H1 (cell line): Measurements from ENCODE around the gene FARSB. TPM values are rescaled to one million over a fixed set of nuclear protein-coding genes. Genes with fewer than 3 reads are reported as not detected.

Experiments used
- CTCF ChIA-PET: fragments of 300-600 bp; sonication (Branson Sonifier 250); formaldehyde crosslinking; loops from one replicate; lab custom pipeline; 2021; ENCODE audit not compliant: partially characterized antibody; lab: Charles Lee
- POLR2A ChIA-PET: fragments of 300-600 bp; sonication (Branson Sonifier 250); formaldehyde crosslinking; loops from one replicate; lab custom pipeline; 2021; ENCODE audit warnings: inconsistent platforms; ENCODE audit not compliant: partially characterized antibody; lab: Charles Lee
- DNase-seq, 2 experiments: peaks; one replicate each; pipeline versions ENCODE4 v3.0.0 to v3.0.0-alpha.2; 2010 to 2022; ENCODE audit warnings: low spot score in 2 of 2, low read depth in 1 of 2, mixed read lengths in 1 of 2
- FAIRE-seq: peaks from 2 replicates; lab custom pipeline; 2011; peaks lifted over from hg19 to GRCh38; lab: Jason Lieb, UNC
- H2AFZ ChIP-seq: 2 replicates; pipeline ENCODE4 v1.8.1; 2012; ENCODE audit warnings: low read length, inconsistent platforms
- H2AK5ac ChIP-seq: 2 replicates; pipeline ENCODE4 v1.6.1; 2013; ENCODE audit warnings: low read depth, low read length
- H2BK120ac ChIP-seq: replicated peaks from 2 replicates; pipeline ENCODE3; 2013; ENCODE audit warnings: low read depth, low read length, inconsistent platforms
- H2BK12ac ChIP-seq: 2 replicates; pipeline ENCODE4 v1.6.1; 2013; ENCODE audit warnings: low read depth, low read length
- H2BK15ac ChIP-seq: 2 replicates; pipeline ENCODE4 v1.6.1; 2013; ENCODE audit warnings: low read length
- H2BK20ac ChIP-seq: 2 replicates; pipeline ENCODE4 v1.6.1; 2013; ENCODE audit warnings: low read length
- H2BK5ac ChIP-seq: 2 replicates; pipeline ENCODE4 v1.6.1; 2013; ENCODE audit warnings: low read depth, low read length
- H3K14ac ChIP-seq: 2 replicates; pipeline ENCODE4 v1.6.1; 2013; ENCODE audit warnings: inconsistent platforms; ENCODE audit not compliant: insufficient read length
- H3K18ac ChIP-seq: 2 replicates; pipeline ENCODE4 v1.6.1; 2013; ENCODE audit warnings: low read length; ENCODE audit errors: extremely low read depth
- H3K23ac ChIP-seq: 2 replicates; pipeline ENCODE4 v1.6.1; 2013; ENCODE audit warnings: inconsistent platforms; ENCODE audit not compliant: insufficient read length
- H3K23me2 ChIP-seq: 2 replicates; pipeline ENCODE4 v1.6.1; 2013; ENCODE audit warnings: low read depth, low read length
- H3K27ac ChIP-seq: 2 replicates; pipeline ENCODE4 v1.6.1; 2011; ENCODE audit warnings: low read depth, low read length, inconsistent platforms
- H3K27me3 ChIP-seq, 4 experiments: replicated peaks in 1 of 4; 1 replicate in 1 of 4; 2 replicates in 3 of 4; pipeline versions ENCODE4 v1.6.1 to v1.8.1; 2011 to 2013; ENCODE audit warnings: low read length in 3 of 4, mild to moderate bottlenecking in 3 of 4, inconsistent platforms in 2 of 4, mixed read lengths in 2 of 4, moderate library complexity in 1 of 4; ENCODE audit not compliant: control insufficient read depth in 3 of 4, insufficient read depth in 3 of 4; ENCODE audit errors: extremely low read depth in 1 of 4
- H3K36me3 ChIP-seq, 4 experiments: 2 replicates each; pipeline versions ENCODE4 v1.6.1 to v1.8.1; 2011 to 2013; ENCODE audit warnings: mild to moderate bottlenecking in 4 of 4, low read length in 3 of 4, moderate library complexity in 2 of 4, control low read depth in 1 of 4, inconsistent platforms in 1 of 4; ENCODE audit not compliant: insufficient read depth in 4 of 4, control insufficient read depth in 2 of 4
- H3K4ac ChIP-seq: replicated peaks from 2 replicates; pipeline ENCODE3; 2013; ENCODE audit warnings: low read length, low read depth, mixed read lengths, inconsistent platforms; ENCODE audit not compliant: insufficient read length
- H3K4me1 ChIP-seq, 4 experiments: replicated peaks in 1 of 4; 1 replicate in 1 of 4; 2 replicates in 3 of 4; pipeline versions ENCODE4 v1.6.1 to v1.8.1; 2011 to 2013; ENCODE audit warnings: low read length in 3 of 4, inconsistent platforms in 2 of 4, mixed read lengths in 1 of 4; ENCODE audit not compliant: insufficient read depth in 4 of 4, control insufficient read depth in 3 of 4
- H3K4me2 ChIP-seq, 2 experiments: 2 replicates each; pipeline versions ENCODE4 v1.6.1 to v1.8.1; 2011 to 2013; ENCODE audit warnings: low read depth in 2 of 2, low read length in 2 of 2, control low read depth in 1 of 2, inconsistent platforms in 1 of 2, mild to moderate bottlenecking in 1 of 2; ENCODE audit not compliant: insufficient read depth in 1 of 2
- H3K4me3 ChIP-seq, 4 experiments: fragments of 200-600, 300-600 bp in 1 of 4; sonication (generic), shearing (Covaris generic), sonication (Bioruptor Twin) in 1 of 4; 2 replicates each; pipeline versions ENCODE4 v1.5.1 to v1.8.1; 2011 to 2016; ENCODE audit warnings: low read length in 4 of 4, low read depth in 3 of 4, control low read depth in 2 of 4, inconsistent platforms in 2 of 4, mild to moderate bottlenecking in 2 of 4, mixed read lengths in 1 of 4, moderate library complexity in 1 of 4; ENCODE audit not compliant: insufficient read depth in 2 of 4; ENCODE audit errors: extremely low read depth in 1 of 4
- H3K56ac ChIP-seq: replicated peaks from 2 replicates; pipeline ENCODE3; 2013; ENCODE audit warnings: low read depth, mild to moderate bottlenecking, mixed read lengths, low read length, inconsistent platforms; ENCODE audit not compliant: insufficient read length
- H3K79me1 ChIP-seq: 2 replicates; pipeline ENCODE4 v1.6.1; 2013; ENCODE audit warnings: low read depth, low read length, control low read depth
- H3K79me2 ChIP-seq, 2 experiments: 2 replicates each; pipeline versions ENCODE4 v1.6.1 to v1.8.1; 2012 to 2013; ENCODE audit warnings: low read length in 2 of 2, mild to moderate bottlenecking in 2 of 2, inconsistent platforms in 1 of 2; ENCODE audit not compliant: insufficient read depth in 2 of 2, control insufficient read depth in 1 of 2
- H3K9ac ChIP-seq, 4 experiments: replicated peaks in 1 of 4; 1 replicate in 1 of 4; 2 replicates in 3 of 4; pipeline versions ENCODE4 v1.6.1 to v1.8.1; 2011 to 2013; ENCODE audit warnings: low read depth in 3 of 4, low read length in 3 of 4, control low read depth in 2 of 4, mild to moderate bottlenecking in 2 of 4, moderate library complexity in 2 of 4, inconsistent platforms in 1 of 4; ENCODE audit errors: extremely low read depth in 1 of 4
- H3K9me3 ChIP-seq, 2 experiments: 2 replicates each; pipeline versions ENCODE4 v1.6.1 to v1.8.1; 2012 to 2013; ENCODE audit warnings: mild to moderate bottlenecking in 2 of 2, moderate library complexity in 2 of 2, control low read depth in 1 of 2, inconsistent platforms in 1 of 2, low read depth in 1 of 2, low read length in 1 of 2, mixed read lengths in 1 of 2; ENCODE audit not compliant: insufficient read depth in 2 of 2
- H4K20me1 ChIP-seq, 2 experiments: replicated peaks in 1 of 2; 2 replicates each; pipeline versions ENCODE3 to v1.8.1; 2011 to 2013; ENCODE audit warnings: inconsistent platforms in 2 of 2, low read length in 2 of 2, mild to moderate bottlenecking in 1 of 2; ENCODE audit not compliant: insufficient read depth in 2 of 2, control insufficient read depth in 1 of 2
- H4K5ac ChIP-seq: 2 replicates; pipeline ENCODE4 v1.6.1; 2013; ENCODE audit warnings: low read length, low read depth, mixed read lengths, inconsistent platforms; ENCODE audit not compliant: insufficient read length
- H4K8ac ChIP-seq: 2 replicates; pipeline ENCODE4 v1.8.0; 2013; ENCODE audit warnings: mild to moderate bottlenecking, moderate library complexity, low read length, inconsistent platforms; ENCODE audit not compliant: insufficient read depth; ENCODE audit errors: extremely low read depth
- H4K91ac ChIP-seq: replicated peaks from 2 replicates; pipeline ENCODE3; 2013; ENCODE audit warnings: low read length, mixed read lengths, inconsistent platforms; ENCODE audit not compliant: insufficient read length
- CHD2 ChIP-seq: IDR thresholded peaks from 2 replicates; pipeline ENCODE4 v1.6.1; 2012; ENCODE audit warnings: low read length, improper control_type of control experiment
- CREB1 ChIP-seq: IDR thresholded peaks from 2 replicates; pipeline ENCODE4 v1.6.1; 2012; ENCODE audit warnings: inconsistent platforms
- WGBS, 2 experiments: shearing (Covaris generic) in 1 of 2; methylation state at CpG; one replicate each; pipeline versions ENCODE4 v1.1.6 to v1.1.7; 2013 to 2015; ENCODE audit warnings: low lambda C conversion rate in 2 of 2, mixed read lengths in 2 of 2, inconsistent platforms in 1 of 2, low coverage in 1 of 2, missing lambda C conversion rate in 1 of 2; ENCODE audit not compliant: insufficient replicate concordance in 2 of 2, insufficient coverage in 1 of 2, insufficient read length in 1 of 2; ENCODE audit errors: extremely low coverage in 1 of 2, missing lambda C conversion rate in 1 of 2; 5-methylcytosine and 5-hydroxymethylcytosine counted together
- polyA plus RNA-seq, 7 experiments: library from polyadenylated mRNA; depleted of rRNA in 3 of 7; stranded (reverse) in 5 of 7; unstranded in 2 of 7; fragments of >200 nt in 5 of 7; fragments of 200-250 nt in 2 of 7; gene quantifications; 1 replicate in 5 of 7; 2 replicates in 1 of 7; 4 replicates in 1 of 7; pipeline versions ENCODE4 v1.2.1 to v1.2.3, GENCODE V29; 2011 to 2013; ENCODE audit warnings: missing spikeins in 2 of 7, mixed read lengths in 2 of 7
- total RNA-seq: library from RNA; stranded (reverse); fragmentation: NEBNext Ultra II Directional; extraction: Animal tissue kit (Norgen Biotek cat#: 25700); gene quantifications from 2 replicates; pipeline ENCODE4 v1.2.1, GENCODE V29; 2021

The FARSB gene
- total and polyA plus RNA-seq, 2 of the 8 experiments (the other 6 are each of a cell fraction or from before 2014, with no cell fraction given) = 21.0 to 37.9 TPM

DNA sequence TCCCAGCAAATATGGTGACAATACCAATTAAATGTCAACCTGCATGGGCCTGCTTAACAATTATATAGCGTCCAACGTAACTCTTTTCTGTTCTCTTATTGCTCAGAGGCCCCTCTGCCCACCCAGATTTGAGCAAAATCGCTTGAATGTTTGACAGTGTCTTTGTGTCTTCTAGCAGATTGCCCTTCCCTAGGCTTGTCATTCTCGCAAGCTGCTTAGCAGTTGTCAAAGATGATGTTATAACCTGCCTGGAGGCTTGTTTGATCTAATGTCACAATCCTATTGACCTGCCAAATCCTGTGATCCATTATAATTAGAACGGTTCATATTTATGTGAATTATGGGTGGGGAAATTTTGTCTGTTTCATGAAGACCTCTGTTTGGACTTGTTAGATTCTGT lies 108.8 kb downstream of the FARSB start:
- FAIRE-seq = no peak
- no peak overlapping the region for H3K4me2 ChIP-seq
- no peaks in the 10 kb centered on the region for H3K79me2 ChIP-seq
- H3K9ac ChIP-seq = no peak overlapping the region
- no peak overlapping the region for H3K4ac ChIP-seq
- no peaks in the 10 kb centered on the region for H3K23me2 ChIP-seq
- H4K5ac ChIP-seq = no peak overlapping the region
- 90% methylated on average over 5 of the region's 5 CpGs; no CpG with 5 or more reads in 1 of the 2 experiments for WGBS, 2 experiments
- H2AK5ac ChIP-seq = no peak overlapping the region
- no peak overlapping the region for H2BK20ac ChIP-seq
- H4K8ac ChIP-seq = no peak overlapping the region
- H2BK15ac ChIP-seq = no peak overlapping the region
- TF ChIP-seq CREB1 (no peak), CHD2 (no peak)
- no peak overlapping the region for H2BK12ac ChIP-seq
- H3K56ac ChIP-seq = no peak overlapping the region
- no peaks in the 10 kb centered on the region for H3K79me1 ChIP-seq
- no peak overlapping the region for H2AFZ ChIP-seq
- CTCF ChIA-PET = interaction anchor here (0.7 kb wide), 1 partner anchor 128 kb away, joined by 3 read pairs; no protein-coding TSS in a partner anchor
- H2BK5ac ChIP-seq = no peak overlapping the region
- H3K18ac ChIP-seq = no peak overlapping the region
- H3K4me1 ChIP-seq = peaks cover 0 to 7% (median 3%) of the 10 kb centered on the region in 4 experiments; a peak in 3 of 7 replicates
- POLR2A ChIA-PET = no interaction called here
- H4K20me1 ChIP-seq = no peaks in the 10 kb centered on the region
- no peak overlapping the region for H4K91ac ChIP-seq
- no peak overlapping the region for H3K14ac ChIP-seq
- no peaks in the 10 kb centered on the region for H3K36me3 ChIP-seq
- no peaks in the 10 kb centered on the region for H3K27me3 ChIP-seq
- no peaks in the 10 kb centered on the region for H3K9me3 ChIP-seq
- H2BK120ac ChIP-seq = no peak overlapping the region
- no peak overlapping the region for H3K4me3 ChIP-seq
- no peak overlapping the region for H3K27ac ChIP-seq
- H3K23ac ChIP-seq = no peak overlapping the region
- DNase-seq = no peak
